Keratinocyte (primary cell): ENCODE data around the gene MFNG. TPM values are rescaled to one million over a fixed set of nuclear protein-coding genes. Genes with fewer than 3 reads are reported as not detected.

ENCODE experiments used
- DNase-seq: peaks from one replicate; pipeline ENCODE4 v3.0.0-alpha.2; 2011; ENCODE audit warnings: low read depth, missing footprints, low spot score
- FAIRE-seq: peaks from 2 replicates; lab custom pipeline; 2011; peaks lifted over from hg19 to GRCh38; lab: Jason Lieb, UNC
- H2AFZ ChIP-seq: 2 replicates; pipeline ENCODE4 v1.6.0; 2012; ENCODE audit warnings: low read length, control low read depth, inconsistent platforms; ENCODE audit not compliant: control insufficient read depth
- H3K27ac ChIP-seq: 2 replicates; pipeline ENCODE4 v1.5.1; 2011; ENCODE audit warnings: low read length; ENCODE audit not compliant: control insufficient read depth, insufficient read depth
- H3K27me3 ChIP-seq: 3 replicates; pipeline ENCODE4 v1.6.0; 2011; ENCODE audit warnings: low read length; ENCODE audit not compliant: control insufficient read depth, insufficient read depth; ENCODE audit errors: extremely low read depth
- H3K36me3 ChIP-seq, 2 experiments: 2 replicates in 1 of 2; 3 replicates in 1 of 2; pipeline ENCODE4 v1.5.1; 2011; ENCODE audit warnings: low read length in 2 of 2, mild to moderate bottlenecking in 1 of 2; ENCODE audit not compliant: control insufficient read depth in 2 of 2, insufficient read depth in 2 of 2; ENCODE audit errors: extremely low read depth in 1 of 2
- H3K4me1 ChIP-seq: 3 replicates; pipeline ENCODE4 v1.5.1; 2011; ENCODE audit warnings: low read length; ENCODE audit not compliant: control insufficient read depth, insufficient read depth; ENCODE audit errors: extremely low read depth
- H3K4me2 ChIP-seq: 3 replicates; pipeline ENCODE4 v1.6.0; 2011; ENCODE audit warnings: low read depth, low read length; ENCODE audit not compliant: control insufficient read depth, insufficient read depth; ENCODE audit errors: extremely low read depth
- H3K4me3 ChIP-seq, 3 experiments: fragments of 200-600 bp in 1 of 3; sonication (generic) in 1 of 3; 2 replicates in 2 of 3; 3 replicates in 1 of 3; pipeline ENCODE4 v1.5.1; 2011 to 2016; ENCODE audit warnings: low read length in 3 of 3, mild to moderate bottlenecking in 3 of 3, control low read depth in 2 of 3, inconsistent platforms in 1 of 3, low read depth in 1 of 3, mixed read lengths in 1 of 3, mixed run types in 1 of 3, moderate library complexity in 1 of 3; ENCODE audit not compliant: control insufficient read depth in 2 of 3, insufficient read depth in 2 of 3; ENCODE audit errors: extremely low read depth in 1 of 3
- H3K79me2 ChIP-seq: 2 replicates; pipeline ENCODE4 v1.6.0; 2012; ENCODE audit warnings: low read length; ENCODE audit not compliant: control insufficient read depth, insufficient read depth
- H3K9ac ChIP-seq: 3 replicates; pipeline ENCODE4 v1.6.0; 2011; ENCODE audit warnings: low read length; ENCODE audit not compliant: control insufficient read depth, insufficient read depth; ENCODE audit errors: extremely low read depth
- H3K9me1 ChIP-seq: 3 replicates; pipeline ENCODE4 v1.6.0; 2011; ENCODE audit warnings: low read length; ENCODE audit not compliant: control insufficient read depth, insufficient read depth; ENCODE audit errors: extremely low read depth
- H3K9me3 ChIP-seq: 2 replicates; pipeline ENCODE4 v1.5.1; 2012; ENCODE audit warnings: low read depth, low read length; ENCODE audit not compliant: control insufficient read depth
- H4K20me1 ChIP-seq: 3 replicates; pipeline ENCODE4 v1.6.0; 2011; ENCODE audit warnings: low read length; ENCODE audit not compliant: control insufficient read depth, insufficient read depth; ENCODE audit errors: extremely low read depth
- EZH2 ChIP-seq: IDR thresholded peaks from one replicate; pipeline ENCODE4 v1.6.1; 2012; ENCODE audit warnings: inconsistent platforms, mild to moderate bottlenecking, low read length, moderate library complexity
- dilution Hi-C: fragments of 300-500 bp; cut with MboI; formaldehyde crosslinking; loops from one replicate; pipeline ENCODE4 v1.7.0; 2020; ENCODE audit warnings: low sequenced_read_pairs; ENCODE audit not compliant: extremely low pct_ligation_motif_present
- polyA plus RNA-seq, 5 experiments: library from polyadenylated mRNA; depleted of rRNA in 3 of 5; stranded (reverse) in 3 of 5; stranded (forward) in 1 of 5; unstranded in 1 of 5; fragments of >200 nt; gene quantifications; 1 replicate in 1 of 5; 2 replicates in 3 of 5; 3 replicates in 1 of 5; pipeline versions ENCODE4 v1.2.1 to v1.2.3, GENCODE V29; 2011 to 2012; ENCODE audit warnings: missing spikeins in 2 of 5, low read depth in 1 of 5, low replicate concordance in 1 of 5
- TF ChIP-seq, protein P1 (sequence below), 3 experiments: IDR thresholded peaks in 1 of 3; conservative IDR thresholded peaks in 1 of 3; optimal IDR thresholded peaks in 1 of 3; 2 replicates in 2 of 3; 3 replicates in 1 of 3; pipeline versions ENCODE3 to v1.5.1; 2011; ENCODE audit warnings: low read length in 3 of 3, mild to moderate bottlenecking in 3 of 3, moderate library complexity in 2 of 3, control low read depth in 1 of 3, inconsistent platforms in 1 of 3; ENCODE audit not compliant: insufficient read depth in 2 of 3; ENCODE audit errors: extremely low read depth in 1 of 3

Gene MFNG
- polyA plus RNA-seq, 1 donor (not counting 4 experiments of a cell fraction or from before 2014, with no cell fraction given): 5.9 TPM

DNA sequence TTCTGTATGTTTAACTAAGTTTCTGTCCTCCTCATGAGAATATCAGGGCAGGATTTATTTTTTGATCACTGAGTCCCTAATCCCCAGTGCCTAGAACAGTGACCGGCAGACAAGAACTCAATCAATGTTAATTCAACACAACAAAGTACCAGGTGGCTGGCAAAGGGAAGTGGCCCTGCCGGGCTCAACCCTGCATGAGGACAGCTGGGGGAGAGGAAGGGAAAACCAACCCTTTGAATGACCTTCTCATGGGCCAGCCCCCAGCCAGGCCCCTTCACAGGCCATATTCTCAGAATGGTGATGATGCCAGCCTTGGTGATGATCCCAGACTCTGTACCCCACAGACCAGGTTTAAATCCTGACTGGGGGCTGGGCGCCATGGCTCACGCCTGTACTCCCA is 1.4 kb upstream of the MFNG start:
- TF ChIP-seq, protein P1, sequence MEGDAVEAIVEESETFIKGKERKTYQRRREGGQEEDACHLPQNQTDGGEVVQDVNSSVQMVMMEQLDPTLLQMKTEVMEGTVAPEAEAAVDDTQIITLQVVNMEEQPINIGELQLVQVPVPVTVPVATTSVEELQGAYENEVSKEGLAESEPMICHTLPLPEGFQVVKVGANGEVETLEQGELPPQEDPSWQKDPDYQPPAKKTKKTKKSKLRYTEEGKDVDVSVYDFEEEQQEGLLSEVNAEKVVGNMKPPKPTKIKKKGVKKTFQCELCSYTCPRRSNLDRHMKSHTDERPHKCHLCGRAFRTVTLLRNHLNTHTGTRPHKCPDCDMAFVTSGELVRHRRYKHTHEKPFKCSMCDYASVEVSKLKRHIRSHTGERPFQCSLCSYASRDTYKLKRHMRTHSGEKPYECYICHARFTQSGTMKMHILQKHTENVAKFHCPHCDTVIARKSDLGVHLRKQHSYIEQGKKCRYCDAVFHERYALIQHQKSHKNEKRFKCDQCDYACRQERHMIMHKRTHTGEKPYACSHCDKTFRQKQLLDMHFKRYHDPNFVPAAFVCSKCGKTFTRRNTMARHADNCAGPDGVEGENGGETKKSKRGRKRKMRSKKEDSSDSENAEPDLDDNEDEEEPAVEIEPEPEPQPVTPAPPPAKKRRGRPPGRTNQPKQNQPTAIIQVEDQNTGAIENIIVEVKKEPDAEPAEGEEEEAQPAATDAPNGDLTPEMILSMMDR (optimal IDR thresholded peaks at IDR 0.05 in 1 of 3, IDR thresholded peaks at IDR 0.05 in 1 of 3, conservative IDR thresholded peaks at IDR 0.05 in 1 of 3; ENCODE audit: extremely low read depth in 1 of 3, insufficient read depth in 2 of 3, low read length in 3 of 3): no peak
- no peak for TF ChIP-seq EZH2
- Histone ChIP-seq H3K4me2 (no peak overlapping the region), H3K9ac (no peak overlapping the region), H3K36me3 (peaks cover 24 to 37% of the 10 kb centered on the region in 2 experiments), H3K27ac (no peak overlapping the region), H3K9me3 (no peaks in the 10 kb centered on the region), H3K27me3 (no peaks in the 10 kb centered on the region), H3K79me2 (no peaks in the 10 kb centered on the region), H3K9me1 (no peaks in the 10 kb centered on the region), H4K20me1 (peaks cover 20% of the 10 kb centered on the region), H2AFZ (no peak overlapping the region), H3K4me1 (peaks cover 5% of the 10 kb centered on the region), H3K4me3 (no peak overlapping the region)
- DNase-seq: no peak
- no peak for FAIRE-seq
- dilution Hi-C loops: no loop called here

DNA sequence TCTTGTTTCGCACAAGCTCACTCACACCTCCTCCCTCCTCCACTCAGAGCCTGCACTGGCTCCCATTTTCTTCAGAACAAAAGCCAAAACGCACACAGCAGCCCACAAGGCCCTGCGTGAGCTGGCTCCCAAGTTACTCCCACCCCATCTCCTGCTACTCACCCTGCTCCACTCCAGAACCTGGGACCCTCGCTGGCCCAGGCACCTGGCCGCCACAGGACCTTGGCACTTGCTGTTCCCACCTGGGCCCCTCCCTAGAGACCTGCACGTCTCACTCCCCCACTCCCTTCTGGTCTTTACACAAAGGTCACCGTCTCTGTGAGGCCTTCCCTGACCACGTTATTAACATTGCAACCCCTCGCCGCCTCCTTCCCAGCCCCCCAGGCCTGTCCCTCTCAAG is 945 bp upstream of the MFNG start:
- Histone ChIP-seq H3K4me3 (no peak overlapping the region), H3K4me2 (no peak overlapping the region), H3K27me3 (no peaks in the 10 kb centered on the region), H4K20me1 (peaks cover 20% of the 10 kb centered on the region), H2AFZ (no peak overlapping the region), H3K27ac (no peak overlapping the region), H3K4me1 (peaks cover 5% of the 10 kb centered on the region), H3K79me2 (no peaks in the 10 kb centered on the region), H3K9me1 (no peaks in the 10 kb centered on the region), H3K9ac (no peak overlapping the region), H3K36me3 (peaks cover 24 to 34% of the 10 kb centered on the region in 2 experiments), H3K9me3 (no peaks in the 10 kb centered on the region)
- dilution Hi-C loops: no loop called here
- DNase-seq (no peak), FAIRE-seq (no peak)
- TF ChIP-seq, protein P1 (optimal IDR thresholded peaks at IDR 0.05 in 1 of 3, IDR thresholded peaks at IDR 0.05 in 1 of 3, conservative IDR thresholded peaks at IDR 0.05 in 1 of 3; ENCODE audit: extremely low read depth in 1 of 3, insufficient read depth in 2 of 3, low read length in 3 of 3): no peak
- no peak for TF ChIP-seq EZH2
